Activated naive CD8-positive, alpha-beta T cell treated with anti-CD3 and anti-CD28 coated beads for 36 hours (primary cell): ENCODE measurements around the gene LCLAT1. TPM values are rescaled to one million over a fixed set of nuclear protein-coding genes. Genes with fewer than 3 reads are reported as not detected.

Source experiments
- DNase-seq: peaks from one replicate; pipeline ENCODE4 v3.0.0; 2021
- H3K27ac Mint-ChIP-seq: one replicate; pipeline ENCODE4 v1.8.0; 2022; ENCODE audit warnings: mild to moderate bottlenecking, moderate library complexity, mixed read lengths
- H3K27me3 Mint-ChIP-seq: one replicate; pipeline ENCODE4 v1.8.0; 2022; ENCODE audit warnings: mild to moderate bottlenecking, mixed read lengths
- H3K36me3 Mint-ChIP-seq: one replicate; pipeline ENCODE4 v1.8.0; 2021; ENCODE audit warnings: mild to moderate bottlenecking, mixed read lengths
- H3K4me1 Mint-ChIP-seq: one replicate; pipeline ENCODE4 v1.8.0; 2021; ENCODE audit warnings: mixed read lengths
- H3K4me3 Mint-ChIP-seq: one replicate; pipeline ENCODE4 v1.8.0; 2022; ENCODE audit warnings: mild to moderate bottlenecking, moderate library complexity, mixed read lengths
- H3K9me3 Mint-ChIP-seq: one replicate; pipeline ENCODE4 v1.8.0; 2022; ENCODE audit warnings: mixed read lengths
- total RNA-seq, 2 experiments: library from RNA; stranded (reverse); gene quantifications; one replicate each; pipeline ENCODE4 v1.2.3, GENCODE V29; 2021

Gene LCLAT1
- total RNA-seq, 2 experiments from 2014 or later = 26.6 to 31.5 TPM

DNA sequence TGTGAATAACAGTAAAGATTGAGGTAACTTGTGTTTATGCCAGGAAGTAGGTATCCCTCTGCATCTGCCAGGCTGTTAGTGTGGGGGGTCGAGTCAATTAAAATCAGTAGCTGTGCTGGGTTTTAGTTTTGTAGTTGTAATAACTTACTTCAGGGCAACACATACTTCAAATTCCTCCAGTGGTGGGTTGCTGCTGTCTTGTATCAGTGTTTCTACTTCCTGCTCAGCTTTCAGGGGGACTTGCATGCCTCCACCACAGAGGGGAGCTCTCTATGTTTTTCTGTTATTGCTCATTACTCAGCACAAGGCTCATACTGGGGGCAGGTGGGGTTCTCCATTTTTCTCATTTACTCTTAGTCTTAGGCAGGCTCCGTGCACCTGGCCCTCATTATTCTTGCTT is 223.4 kb downstream of the LCLAT1 start:
- Mint-ChIP-seq H3K9me3 (peaks cover 22% of the 10 kb centered on the region), H3K4me1 (no peaks in the 10 kb centered on the region), H3K4me3 (no peak overlapping the region), H3K27ac (no peak overlapping the region), H3K27me3 (peaks cover 6% of the 10 kb centered on the region), H3K36me3 (peaks cover 10% of the 10 kb centered on the region)
- no peak for DNase-seq

DNA sequence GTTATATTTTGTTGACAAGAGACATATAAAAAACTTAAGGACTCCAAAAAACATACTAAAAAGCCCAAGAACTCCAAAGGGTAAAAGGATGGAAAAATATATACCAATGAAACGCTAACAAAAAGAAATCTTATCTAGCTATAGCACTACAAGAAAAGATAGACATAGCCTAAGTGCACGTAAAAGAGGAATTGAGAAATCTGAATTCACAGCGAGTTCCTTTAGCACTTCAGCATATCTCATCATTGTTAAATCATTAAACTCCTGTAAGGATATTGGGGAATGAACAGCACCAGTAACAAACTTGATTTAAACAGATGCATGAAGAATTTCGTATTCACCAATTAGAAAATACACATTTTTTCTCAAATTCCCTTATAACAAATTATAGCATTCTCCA is 226.1 kb downstream of the LCLAT1 start:
- Mint-ChIP-seq H3K4me3 (no peak overlapping the region), H3K9me3 (peaks cover 18% of the 10 kb centered on the region), H3K27me3 (peaks cover 6% of the 10 kb centered on the region), H3K27ac (no peak overlapping the region), H3K4me1 (no peaks in the 10 kb centered on the region), H3K36me3 (peaks cover 10% of the 10 kb centered on the region)
- DNase-seq = no peak

DNA sequence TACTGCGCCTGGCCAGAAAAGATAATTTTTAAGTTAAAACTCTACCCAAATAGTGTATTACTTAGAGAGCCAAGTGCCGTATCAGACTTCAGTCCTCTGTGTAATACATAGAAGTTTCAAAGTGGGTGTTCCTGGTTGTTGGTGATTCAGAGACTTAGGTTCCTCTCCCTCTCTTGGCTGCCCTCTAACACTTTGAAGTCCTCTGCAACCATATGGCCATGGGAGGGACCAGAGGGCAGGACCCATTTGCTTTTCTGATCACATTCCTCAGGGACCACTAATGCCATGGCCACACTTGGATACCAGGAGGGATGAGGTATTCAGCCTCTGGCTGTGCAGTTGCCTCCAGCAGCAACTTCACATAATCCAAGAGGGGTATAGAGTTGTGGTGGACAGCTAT is 228.7 kb downstream of the LCLAT1 start:
- no peak overlapping the region for H3K4me3 Mint-ChIP-seq
- H3K4me1 Mint-ChIP-seq = no peaks in the 10 kb centered on the region
- H3K27me3 Mint-ChIP-seq = peaks cover 6% of the 10 kb centered on the region
- peaks cover 1% of the 10 kb centered on the region for H3K9me3 Mint-ChIP-seq
- H3K27ac Mint-ChIP-seq = no peak overlapping the region
- no peaks in the 10 kb centered on the region for H3K36me3 Mint-ChIP-seq
- no peak for DNase-seq

DNA sequence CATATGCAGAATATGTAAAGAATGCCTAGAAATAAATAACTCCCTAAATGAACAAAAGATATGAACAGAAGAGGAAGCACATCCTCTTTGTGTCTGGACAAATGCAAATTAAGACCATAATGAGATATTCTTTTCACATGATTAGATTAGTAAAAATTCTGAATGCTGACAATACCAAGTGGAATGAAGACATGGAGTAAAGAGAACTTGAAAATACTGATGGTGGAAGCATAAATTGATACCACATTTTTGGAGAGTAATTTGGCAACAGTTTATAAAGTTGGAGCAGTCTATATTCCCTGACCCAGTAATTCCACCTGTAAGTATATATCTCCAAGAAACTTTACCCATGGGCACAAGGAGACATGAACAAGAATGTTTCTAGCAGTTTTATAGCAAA is 230.2 kb downstream of the LCLAT1 start:
- no peak overlapping the region for H3K4me3 Mint-ChIP-seq
- H3K27me3 Mint-ChIP-seq = peaks cover 6% of the 10 kb centered on the region
- no peak overlapping the region for H3K27ac Mint-ChIP-seq
- DNase-seq = no peak
- H3K4me1 Mint-ChIP-seq = no peaks in the 10 kb centered on the region
- H3K36me3 Mint-ChIP-seq = no peaks in the 10 kb centered on the region
- no peaks in the 10 kb centered on the region for H3K9me3 Mint-ChIP-seq

DNA sequence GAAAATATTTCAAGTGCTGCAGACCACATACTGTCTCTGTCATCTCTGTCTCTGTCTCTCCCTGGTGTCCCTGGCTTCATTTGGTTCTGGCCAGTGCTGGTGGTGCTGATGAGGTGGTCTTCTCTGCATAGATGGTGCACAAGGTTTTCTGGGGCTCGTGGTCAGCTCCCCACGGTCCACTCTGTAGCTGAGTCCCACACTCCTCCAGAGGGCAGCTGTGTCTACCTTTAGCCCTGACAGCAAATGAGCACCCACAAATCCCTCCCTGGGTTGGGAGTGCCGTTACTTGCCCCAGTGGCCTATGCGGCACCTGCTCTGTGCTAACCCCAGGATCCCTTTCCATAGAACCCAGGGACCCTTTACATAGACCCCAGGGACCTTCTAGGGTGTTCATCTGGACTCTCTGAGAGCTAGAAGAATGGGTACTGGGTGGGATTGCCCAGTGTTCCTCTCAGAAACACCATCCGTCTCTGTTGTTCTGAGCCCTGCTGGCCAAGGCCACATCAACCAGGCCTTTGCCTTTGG is 230.9 kb downstream of the LCLAT1 start:
- Mint-ChIP-seq H3K4me3 (no peak overlapping the region), H3K27me3 (peaks cover 6% of the 10 kb centered on the region), H3K27ac (no peak overlapping the region), H3K9me3 (no peaks in the 10 kb centered on the region), H3K4me1 (no peaks in the 10 kb centered on the region), H3K36me3 (no peaks in the 10 kb centered on the region)
- no peak for DNase-seq

DNA sequence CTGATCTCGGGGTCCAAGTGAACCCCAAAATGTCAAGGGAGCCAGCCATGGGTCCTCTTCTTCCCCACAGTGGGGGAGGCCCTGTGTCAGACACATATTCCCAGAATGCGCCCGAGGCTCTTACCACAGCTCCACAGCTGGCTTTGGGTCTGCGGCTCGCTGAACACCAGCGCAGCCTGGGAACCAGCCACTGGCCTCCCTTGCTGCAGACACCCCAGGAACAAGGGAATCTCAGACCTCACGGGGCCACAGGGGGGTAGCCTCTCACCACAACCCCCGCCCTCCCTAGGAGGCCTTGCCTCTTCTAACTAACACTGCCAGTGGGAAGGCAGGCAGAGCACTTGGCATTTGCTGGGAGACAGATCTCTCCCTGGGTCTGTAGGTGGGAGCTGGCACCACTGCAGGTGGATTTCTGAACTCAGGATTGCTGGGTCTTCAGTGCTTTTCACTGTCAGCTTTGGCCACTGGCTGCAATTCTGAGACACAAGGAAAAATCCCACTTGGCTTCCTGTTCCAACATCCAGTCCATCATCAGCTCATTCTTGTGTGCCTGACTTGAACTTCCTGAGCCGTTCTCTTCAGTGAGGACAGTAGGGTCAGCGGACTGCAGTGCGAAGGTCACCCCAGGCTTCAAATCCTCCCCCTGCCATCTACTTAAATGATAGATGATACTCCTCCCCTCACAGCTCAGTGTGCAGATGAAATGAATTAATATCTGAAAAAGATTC is 231.5 kb downstream of the LCLAT1 start:
- peaks cover 4% of the 10 kb centered on the region for H3K27me3 Mint-ChIP-seq
- no peaks in the 10 kb centered on the region for H3K9me3 Mint-ChIP-seq
- H3K4me1 Mint-ChIP-seq = no peaks in the 10 kb centered on the region
- no peaks in the 10 kb centered on the region for H3K36me3 Mint-ChIP-seq
- no peak overlapping the region for H3K27ac Mint-ChIP-seq
- H3K4me3 Mint-ChIP-seq = no peak overlapping the region
- DNase-seq = no peak

DNA sequence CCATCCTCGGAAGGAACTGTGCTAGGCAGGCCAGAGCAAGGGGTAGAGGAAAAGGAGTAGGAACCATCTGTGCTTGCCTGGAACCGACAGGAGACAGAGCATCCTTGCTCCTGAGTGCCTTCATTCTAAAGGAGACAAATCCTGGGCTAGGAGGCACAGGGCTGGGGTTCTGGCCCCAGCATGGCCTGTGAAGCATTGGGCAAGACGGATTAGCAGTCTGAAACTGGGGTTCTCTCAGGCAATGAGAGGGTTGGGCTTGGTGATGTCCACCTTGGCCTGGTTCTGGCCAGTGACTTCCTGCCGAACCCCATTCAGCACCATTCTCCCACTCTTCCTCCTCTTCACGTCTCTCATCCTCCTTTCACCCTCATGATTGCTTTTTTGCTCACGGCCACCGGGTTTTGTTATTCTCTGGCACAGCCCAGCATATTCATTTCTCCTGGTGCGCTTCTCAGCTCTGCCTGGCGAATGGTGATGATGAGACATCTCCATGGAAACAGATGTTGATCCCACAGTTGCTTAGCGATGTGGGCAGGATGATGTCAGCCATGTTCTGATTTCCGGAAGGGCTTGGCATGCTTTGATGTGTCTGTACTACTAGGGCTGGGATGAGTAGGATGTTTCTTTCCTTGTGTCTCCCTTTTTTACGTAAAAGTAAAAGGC is 232.5 kb downstream of the LCLAT1 start:
- no peaks in the 10 kb centered on the region for H3K4me1 Mint-ChIP-seq
- no peaks in the 10 kb centered on the region for H3K36me3 Mint-ChIP-seq
- H3K4me3 Mint-ChIP-seq = no peak overlapping the region
- H3K9me3 Mint-ChIP-seq = no peaks in the 10 kb centered on the region
- H3K27ac Mint-ChIP-seq = no peak overlapping the region
- no peak for DNase-seq
- H3K27me3 Mint-ChIP-seq = no peaks in the 10 kb centered on the region

DNA sequence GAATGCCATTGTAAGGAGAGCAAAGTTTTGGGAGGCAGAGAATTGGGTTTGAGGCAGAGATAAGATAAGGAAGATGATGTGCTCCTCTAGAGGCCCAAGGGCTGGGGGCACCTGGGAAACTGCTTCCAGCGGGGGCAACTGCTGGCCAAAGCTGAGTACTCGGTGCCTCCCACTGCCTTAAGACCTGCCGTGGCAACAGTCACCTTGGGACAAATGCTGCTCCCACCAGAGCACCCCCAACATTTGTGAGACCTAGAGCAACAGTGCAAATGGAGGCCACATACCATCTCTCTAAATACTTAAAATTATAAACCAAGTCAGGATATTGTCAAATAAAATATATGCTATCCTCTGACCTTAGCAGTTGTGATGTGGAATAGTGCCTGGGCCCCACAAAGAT is 233.1 kb downstream of the LCLAT1 start:
- DNase-seq = no peak
- no peaks in the 10 kb centered on the region for H3K27me3 Mint-ChIP-seq
- H3K27ac Mint-ChIP-seq = no peak overlapping the region
- H3K36me3 Mint-ChIP-seq = no peaks in the 10 kb centered on the region
- no peaks in the 10 kb centered on the region for H3K4me1 Mint-ChIP-seq
- no peak overlapping the region for H3K4me3 Mint-ChIP-seq
- no peaks in the 10 kb centered on the region for H3K9me3 Mint-ChIP-seq

DNA sequence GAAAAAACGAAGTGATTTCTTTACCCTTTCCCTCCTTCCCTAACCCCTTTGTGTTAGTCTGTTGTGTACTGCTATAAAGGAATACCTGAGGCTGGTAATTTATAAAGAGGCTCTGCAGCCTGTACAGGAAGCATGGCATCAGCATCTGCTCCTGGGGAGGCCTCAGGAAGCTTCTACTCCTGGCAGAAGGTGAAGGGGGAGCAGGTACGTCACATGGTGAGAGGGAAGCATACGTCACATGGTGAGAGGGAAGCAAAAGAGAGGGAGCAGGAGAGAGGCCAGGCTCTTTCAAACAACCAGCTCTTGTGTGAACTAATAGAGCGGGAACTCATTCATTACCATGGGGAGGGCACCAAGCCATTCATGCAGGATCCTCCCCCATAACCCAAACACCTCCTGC is 234.0 kb downstream of the LCLAT1 start:
- Mint-ChIP-seq H3K9me3 (no peaks in the 10 kb centered on the region), H3K4me1 (no peaks in the 10 kb centered on the region), H3K4me3 (no peak overlapping the region), H3K36me3 (no peaks in the 10 kb centered on the region), H3K27ac (no peak overlapping the region), H3K27me3 (no peaks in the 10 kb centered on the region)
- no peak for DNase-seq

DNA sequence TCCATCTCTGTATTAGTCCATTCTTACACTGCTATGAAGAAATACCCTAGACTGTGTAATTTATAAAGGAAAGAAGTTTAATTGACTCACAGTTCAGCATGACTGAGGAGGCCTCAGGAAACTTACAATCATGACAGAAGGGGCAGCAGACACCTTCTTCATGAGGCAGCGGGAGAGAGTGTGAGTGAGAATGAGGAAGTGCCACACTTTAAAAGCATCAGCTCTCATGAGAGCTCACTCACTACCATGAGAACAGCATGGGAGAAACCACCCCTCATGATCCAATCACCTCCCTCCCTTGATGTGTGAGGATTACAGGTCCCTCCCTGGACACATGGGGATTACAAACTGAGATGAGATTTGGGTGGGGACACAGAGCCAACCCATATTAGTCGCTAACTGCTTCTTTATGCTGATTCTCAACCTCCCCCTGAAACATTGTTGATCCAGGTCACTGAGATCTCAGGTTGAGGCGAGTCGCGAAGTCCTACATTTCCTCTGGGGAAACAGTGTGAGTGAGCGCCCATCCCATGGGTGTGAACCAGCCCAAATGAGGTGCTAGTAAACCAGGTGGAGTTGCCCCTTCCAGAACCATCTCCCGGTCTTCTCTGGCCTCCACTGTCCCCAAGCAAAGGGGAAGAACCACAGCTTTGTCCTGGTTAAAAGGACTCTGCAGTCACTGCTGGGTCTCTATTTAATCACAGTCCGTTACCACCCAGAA is 236.3 kb downstream of the LCLAT1 start:
- no peaks in the 10 kb centered on the region for H3K27me3 Mint-ChIP-seq
- no peak for DNase-seq
- no peak overlapping the region for H3K27ac Mint-ChIP-seq
- no peaks in the 10 kb centered on the region for H3K4me1 Mint-ChIP-seq
- H3K9me3 Mint-ChIP-seq = no peaks in the 10 kb centered on the region
- H3K4me3 Mint-ChIP-seq = no peak overlapping the region
- H3K36me3 Mint-ChIP-seq = no peaks in the 10 kb centered on the region

DNA sequence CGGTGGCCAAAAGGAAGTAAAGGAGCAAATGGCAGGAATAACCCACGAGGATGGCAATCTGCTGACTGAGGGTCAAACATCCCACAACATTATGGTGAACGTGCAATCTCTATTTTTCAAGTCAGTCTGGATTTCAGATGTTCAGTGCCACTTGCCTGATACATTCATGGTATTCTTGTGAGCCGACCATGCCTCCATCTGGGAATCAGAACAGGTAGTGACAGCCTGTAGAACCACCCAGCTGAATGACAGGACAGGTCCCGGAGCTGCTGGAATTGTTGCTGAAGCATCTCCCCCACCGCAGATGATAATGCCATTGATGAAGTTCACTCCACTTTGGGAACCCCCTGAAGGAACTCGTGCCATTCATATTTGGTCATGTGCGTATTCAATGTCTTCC is 237.0 kb downstream of the LCLAT1 start:
- H3K9me3 Mint-ChIP-seq = no peaks in the 10 kb centered on the region

DNA sequence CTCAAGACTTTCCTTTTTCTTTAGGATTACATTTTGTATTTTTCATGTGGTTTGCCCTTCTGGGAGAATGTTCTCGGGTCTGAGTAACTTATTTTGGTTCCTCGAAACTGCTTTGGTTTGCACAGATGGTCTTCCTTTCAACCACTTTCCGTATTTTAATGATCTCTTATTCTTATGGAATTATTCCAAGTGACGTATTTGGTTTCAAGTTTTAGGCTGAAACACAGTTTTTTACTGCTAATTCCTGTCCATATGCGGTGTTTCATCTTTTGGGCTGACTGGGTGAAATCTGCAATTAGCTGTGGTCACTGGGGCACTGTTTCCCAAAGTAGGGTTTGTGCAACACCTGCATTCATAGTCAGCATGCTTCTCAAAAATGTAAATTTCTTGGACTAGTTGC is 237.5 kb downstream of the LCLAT1 start:
- no peaks in the 10 kb centered on the region for H3K4me1 Mint-ChIP-seq
- H3K27ac Mint-ChIP-seq = no peak overlapping the region
- no peak overlapping the region for H3K4me3 Mint-ChIP-seq
- no peaks in the 10 kb centered on the region for H3K36me3 Mint-ChIP-seq
- no peaks in the 10 kb centered on the region for H3K27me3 Mint-ChIP-seq
- no peak for DNase-seq
- H3K9me3 Mint-ChIP-seq = no peaks in the 10 kb centered on the region

More for the DNA sequence above, 237.0 kb downstream of the LCLAT1 start:
- Mint-ChIP-seq H3K4me3 (no peak overlapping the region), H3K36me3 (no peaks in the 10 kb centered on the region), H3K27ac (no peak overlapping the region), H3K27me3 (no peaks in the 10 kb centered on the region), H3K4me1 (no peaks in the 10 kb centered on the region)
- no peak for DNase-seq

DNA sequence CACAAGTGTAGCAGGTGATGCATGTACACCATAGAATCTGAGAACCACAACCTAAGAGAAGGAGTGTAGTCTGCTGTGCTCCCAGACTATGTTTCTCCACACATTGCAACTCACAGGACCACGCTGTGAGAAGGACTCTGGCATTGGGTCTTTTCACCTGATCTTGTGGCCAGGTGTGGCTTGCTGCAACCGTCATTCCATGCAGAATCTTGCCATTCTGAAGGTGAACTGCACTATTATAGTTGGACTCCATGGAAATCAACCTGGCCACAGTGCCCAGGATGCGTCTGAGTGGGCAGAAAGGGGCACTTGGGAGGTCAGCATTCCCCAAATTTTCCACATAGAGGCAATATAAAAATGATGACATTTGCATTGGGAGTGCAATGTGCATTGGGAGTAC is 237.9 kb downstream of the LCLAT1 start:
- Mint-ChIP-seq H3K27ac (no peak overlapping the region), H3K9me3 (no peaks in the 10 kb centered on the region), H3K4me3 (no peak overlapping the region), H3K36me3 (no peaks in the 10 kb centered on the region), H3K27me3 (no peaks in the 10 kb centered on the region), H3K4me1 (no peaks in the 10 kb centered on the region)
- DNase-seq = no peak

DNA sequence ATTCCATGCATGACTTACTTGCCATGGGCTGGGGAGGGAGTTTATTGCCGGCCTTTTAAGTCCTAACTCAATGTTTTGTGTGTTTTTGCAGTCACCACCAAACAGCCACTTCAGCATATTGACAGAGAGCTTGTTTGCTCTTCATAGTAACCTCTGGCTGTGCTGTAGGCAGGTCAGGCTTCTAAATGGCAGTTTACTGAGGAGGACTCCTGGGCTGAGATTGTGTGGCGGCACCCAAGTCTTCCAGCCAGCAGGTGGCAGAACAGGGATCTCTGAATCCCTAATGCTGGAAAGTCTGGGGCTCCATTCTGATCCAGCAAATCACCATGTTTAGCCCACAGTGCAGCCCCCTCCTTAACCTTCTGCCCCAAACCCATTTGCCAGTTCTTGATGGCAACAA is 239.0 kb downstream of the LCLAT1 start:
- Mint-ChIP-seq H3K27me3 (no peaks in the 10 kb centered on the region), H3K9me3 (no peaks in the 10 kb centered on the region), H3K4me3 (no peak overlapping the region), H3K36me3 (no peaks in the 10 kb centered on the region), H3K4me1 (no peaks in the 10 kb centered on the region), H3K27ac (no peak overlapping the region)
- DNase-seq = no peak

DNA sequence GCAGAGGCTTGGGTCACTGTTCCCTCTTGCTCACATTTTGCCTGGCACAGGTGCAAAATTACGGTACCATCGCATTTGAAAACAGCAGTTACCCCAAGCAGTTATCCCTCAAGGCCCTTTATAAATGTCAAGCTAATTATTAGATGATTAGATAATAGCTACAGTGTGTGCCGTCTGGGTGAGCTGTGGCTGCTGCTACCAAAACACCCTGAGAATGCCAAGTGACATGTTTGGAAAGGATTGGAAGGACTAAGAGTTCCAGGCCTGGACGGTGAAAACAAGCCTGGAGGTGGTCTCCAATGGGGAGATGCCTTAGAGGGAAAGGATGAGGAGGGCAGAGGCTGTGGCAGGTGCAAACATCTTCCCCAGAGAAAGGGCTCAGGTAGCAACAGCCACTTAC is 239.6 kb downstream of the LCLAT1 start:
- Mint-ChIP-seq H3K36me3 (no peaks in the 10 kb centered on the region), H3K4me1 (no peaks in the 10 kb centered on the region), H3K4me3 (no peak overlapping the region), H3K27ac (no peak overlapping the region), H3K9me3 (no peaks in the 10 kb centered on the region), H3K27me3 (no peaks in the 10 kb centered on the region)
- DNase-seq = no peak
